Measurements from ENCODE around the gene FAM24B.
"Not testable (repeated sequence)": the region's sequence is repeated elsewhere in the genome, so short reads cannot be mapped to it uniquely, and the experiment has no call there.

Gene FAM24B, protein sequence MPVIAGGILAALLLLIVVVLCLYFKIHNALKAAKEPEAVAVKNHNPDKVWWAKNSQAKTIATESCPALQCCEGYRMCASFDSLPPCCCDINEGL

DNA sequence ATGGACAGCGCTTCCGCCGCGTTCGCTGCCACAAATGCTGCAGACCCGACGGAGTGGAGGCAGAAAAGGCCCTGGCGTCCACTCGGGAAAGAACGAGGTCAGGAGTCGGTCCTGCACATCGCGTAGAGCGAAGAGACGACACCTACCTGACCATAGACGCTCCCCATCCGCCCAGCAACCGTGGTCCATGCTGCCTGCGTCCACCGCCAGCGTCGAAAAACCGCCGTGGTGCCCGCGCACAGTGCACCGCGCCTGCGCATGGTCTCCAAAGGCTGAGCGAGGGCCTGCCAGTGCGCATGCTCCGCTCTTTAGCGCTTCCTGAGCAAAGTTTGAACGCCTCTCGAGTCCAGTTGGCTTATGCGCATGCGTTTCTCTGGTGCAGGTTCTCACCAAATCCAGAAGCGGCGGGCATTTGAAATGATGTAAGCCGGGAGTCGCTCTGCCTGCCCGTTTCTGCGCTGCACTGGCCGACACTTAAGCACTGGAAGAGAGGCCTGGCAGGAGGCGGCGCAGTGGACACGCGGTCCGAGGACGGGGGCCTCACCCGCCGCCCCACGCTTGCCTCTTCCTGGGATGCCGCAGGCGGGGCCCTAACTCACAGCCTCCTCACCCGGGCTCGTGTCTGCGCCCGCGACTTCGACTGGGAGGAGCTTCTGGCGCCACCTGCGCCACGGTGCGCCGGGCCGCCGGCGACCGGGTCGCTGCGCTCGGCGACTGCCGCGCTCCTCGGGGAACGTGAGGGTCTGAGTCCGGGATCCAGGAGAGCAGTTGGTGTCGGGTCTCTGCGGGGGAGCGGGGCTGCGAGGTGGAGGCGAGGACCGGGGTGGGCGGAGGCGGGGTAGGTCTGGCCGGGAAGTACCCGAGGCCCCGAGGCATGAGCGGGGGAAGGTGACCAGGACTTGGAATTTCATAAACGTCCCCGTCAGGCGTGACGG lies at the start of gene FAM24B:
FAM24B (minus strand) TSS at position 243 of the 935 bp plus-strand sequence. CDS start 29,066 bp downstream, outside the sequence.
- peak; percentile 97 for DNase-seq (ENCODE audit: low spot score)

DNA sequence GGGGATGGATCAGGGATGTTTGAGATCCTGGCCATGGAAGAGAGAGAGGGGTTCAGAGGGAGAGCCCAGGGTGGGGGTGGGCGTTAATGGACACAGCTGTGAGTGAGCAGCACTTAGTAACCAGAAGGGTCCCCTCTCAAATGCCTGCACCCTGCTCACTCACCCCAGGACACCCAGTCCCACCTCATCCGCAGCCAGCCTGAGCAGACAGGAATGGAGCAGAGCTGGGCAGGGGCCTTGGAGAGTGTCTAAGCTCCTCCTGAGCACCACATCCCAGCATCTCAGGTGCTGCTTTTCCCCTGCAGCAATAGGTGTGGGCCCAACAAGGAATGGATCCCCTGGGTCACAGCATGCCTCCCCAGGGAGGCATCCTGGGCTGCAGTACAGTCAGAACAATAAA lies 36.3 kb upstream of the FAM24B start:
- no peak for DNase-seq (ENCODE audit: low spot score)

DNA sequence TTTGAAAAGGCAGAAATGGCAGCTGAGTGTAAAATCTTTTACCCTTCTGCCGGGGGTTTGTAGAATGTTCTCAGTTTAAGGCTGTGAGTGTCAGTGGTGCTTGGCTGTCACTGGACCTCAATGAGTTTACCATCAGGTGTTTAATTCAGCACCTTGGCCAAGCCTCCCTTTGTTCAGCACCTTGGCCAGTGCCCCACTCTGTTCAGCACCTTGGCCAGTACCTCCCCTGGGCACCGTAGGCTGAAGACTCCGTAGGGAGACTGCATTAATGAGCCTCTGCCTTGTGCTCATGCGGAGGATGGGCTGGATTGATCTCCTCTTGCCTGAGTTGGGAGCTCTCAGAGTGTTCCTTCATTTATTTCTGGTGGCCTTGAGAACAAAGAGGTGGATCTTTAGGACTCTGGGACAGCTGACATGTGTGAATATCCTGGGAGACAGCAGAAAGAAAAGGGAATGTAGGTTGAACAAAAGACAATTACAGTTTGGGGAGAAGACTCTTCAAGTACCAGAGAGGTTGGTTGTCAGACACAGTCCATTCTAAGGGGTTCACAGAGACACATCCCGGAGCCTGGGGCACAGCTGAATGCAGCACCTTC lies 32.6 kb upstream of the FAM24B start:
- DNase-seq (ENCODE audit: low spot score): peak; percentile 8

DNA sequence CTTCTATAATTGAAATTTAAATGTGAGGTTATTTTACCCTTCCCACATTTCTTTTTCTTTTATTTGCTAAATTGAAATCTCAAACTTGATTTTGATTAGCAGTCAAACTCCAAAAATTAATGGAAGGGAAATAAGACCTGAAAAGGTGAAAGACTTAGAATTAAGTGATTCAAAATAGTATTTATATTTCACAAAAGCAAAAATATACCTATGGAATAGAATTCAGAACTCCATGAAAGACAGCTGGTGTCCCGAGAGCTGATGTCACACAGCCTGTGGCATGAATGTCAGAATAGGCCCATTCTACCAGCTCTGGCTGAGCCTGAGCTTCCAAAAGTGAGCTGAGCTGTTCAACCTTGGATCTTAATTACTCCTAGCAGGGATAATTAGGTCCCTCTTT lies 30.9 kb upstream of the FAM24B start, which contains the start of gene FAM24A:
FAM24A (plus strand) TSS at position 301 of the 400 bp plus-strand sequence. CDS start 1,025 bp downstream, outside the sequence.
- DNase-seq (ENCODE audit: low spot score): no peak

DNA sequence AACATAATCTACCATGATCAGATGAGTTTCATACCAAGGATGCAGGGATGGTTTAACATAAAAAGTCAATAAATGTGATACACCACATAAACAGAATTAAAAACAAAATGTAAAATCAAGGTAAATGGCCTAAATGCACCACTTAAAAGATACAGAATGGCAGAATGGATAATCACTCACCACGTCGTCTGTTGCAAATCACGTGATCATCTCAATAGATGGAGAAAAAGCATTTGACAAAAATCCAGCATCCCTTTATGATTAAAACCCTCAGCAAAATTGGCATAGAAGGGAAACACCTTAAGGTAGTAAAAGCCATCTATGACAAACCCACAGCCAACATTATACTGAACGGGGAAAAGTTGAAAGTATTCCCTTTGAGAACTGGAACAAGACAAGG lies 24.5 kb upstream of the FAM24B start:
- not testable (repeated sequence) for DNase-seq (ENCODE audit: low spot score)

DNA sequence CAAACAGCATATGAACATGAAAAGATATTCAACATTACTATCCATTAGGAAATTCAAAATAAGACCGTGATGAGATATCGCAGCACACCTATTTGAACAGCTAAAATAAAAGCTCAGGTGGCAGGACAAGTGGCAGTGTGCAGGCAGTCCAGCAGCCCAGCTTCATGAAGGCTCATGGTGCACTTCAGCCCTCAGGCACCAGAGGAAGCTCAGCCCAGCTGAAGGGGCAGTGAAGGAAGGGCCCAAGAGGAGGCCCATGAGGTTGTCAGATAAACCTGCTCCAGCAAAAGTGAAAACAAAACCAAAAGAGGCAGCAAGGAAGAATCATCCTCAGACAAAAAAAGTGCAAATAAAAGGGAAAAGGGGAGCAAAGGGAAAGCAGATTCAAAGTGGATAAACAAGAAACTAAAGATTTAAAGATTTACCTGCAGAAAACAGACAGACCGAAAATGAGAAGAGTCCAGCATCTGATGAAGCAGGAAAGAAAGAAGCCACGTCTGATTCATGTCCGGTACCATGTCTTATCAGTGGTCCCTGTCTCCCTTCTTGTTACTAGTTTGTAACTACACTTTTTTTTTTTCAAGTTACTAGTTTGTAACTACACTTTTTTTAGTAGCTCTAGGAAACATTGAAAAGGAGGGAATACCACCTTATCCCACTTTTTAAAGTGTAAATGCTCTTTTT lies 15.0 kb upstream of the FAM24B start:
- DNase-seq (ENCODE audit: low spot score): no peak

DNA sequence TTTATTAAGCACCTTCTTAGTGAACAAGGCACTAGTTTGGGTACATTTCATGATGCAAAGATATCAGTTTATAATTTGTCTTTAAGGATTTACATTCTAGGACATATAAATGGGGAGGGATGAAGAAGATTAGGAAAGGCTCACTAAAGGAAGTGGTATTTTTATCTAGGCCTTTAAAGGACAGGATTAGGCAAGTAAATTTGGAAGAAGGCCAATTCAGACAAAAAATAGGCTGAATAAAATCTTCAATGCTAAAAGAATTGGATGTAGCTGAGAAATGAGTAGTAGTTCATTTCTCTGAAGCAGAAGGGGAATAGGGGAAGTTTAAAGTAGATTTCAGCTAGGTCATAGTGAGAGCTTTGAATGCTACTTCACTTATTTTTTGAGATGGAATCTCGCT lies 4.8 kb upstream of the FAM24B start:
- DNase-seq (ENCODE audit: low spot score): no peak

DNA sequence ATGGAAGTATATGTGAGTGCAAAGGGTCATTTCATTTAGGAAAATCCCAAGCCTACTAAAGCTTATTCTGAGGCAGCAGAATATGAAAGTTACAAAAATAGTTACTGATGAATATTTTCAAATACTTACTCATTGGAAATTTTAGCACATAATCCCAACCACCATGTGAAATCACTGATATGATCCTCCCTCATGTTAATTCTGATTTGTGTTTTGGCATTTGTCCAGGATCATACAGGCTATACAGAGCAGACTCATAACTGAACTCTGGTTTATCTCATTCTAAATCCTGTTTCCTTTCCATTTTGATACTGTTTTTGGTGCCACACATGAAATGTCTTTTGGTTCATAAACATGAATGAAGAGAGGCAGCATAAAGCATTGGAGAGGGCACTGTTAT lies 3.4 kb upstream of the FAM24B start:
- DNase-seq (ENCODE audit: low spot score): no peak

DNA sequence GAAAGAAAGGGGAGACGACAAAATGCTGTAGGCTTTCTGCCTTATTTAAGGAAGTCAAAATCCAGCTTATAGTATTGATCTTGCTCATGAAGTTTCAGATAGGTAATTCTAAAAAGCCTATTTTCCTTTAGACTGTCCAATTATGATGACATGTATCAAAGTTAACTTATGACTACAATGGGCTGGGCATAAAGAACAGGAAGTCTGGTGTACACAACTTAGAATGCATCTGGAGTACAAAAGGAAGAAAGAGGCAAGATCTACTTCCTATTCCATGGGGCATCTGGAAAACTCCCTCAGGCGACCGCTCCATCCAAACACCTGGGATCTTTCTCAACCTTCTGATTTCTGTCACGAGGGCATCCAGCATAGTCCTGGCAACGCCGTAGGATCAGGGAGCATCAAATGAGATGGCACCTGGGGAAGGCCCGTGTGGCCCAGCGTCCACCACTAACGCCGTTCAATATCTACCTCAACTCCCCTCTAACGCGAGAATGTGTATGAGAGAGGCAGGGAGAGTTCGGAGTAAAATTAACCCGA lies 512 bp downstream of the FAM24B start:
- DNase-seq (ENCODE audit: low spot score): no peak

DNA sequence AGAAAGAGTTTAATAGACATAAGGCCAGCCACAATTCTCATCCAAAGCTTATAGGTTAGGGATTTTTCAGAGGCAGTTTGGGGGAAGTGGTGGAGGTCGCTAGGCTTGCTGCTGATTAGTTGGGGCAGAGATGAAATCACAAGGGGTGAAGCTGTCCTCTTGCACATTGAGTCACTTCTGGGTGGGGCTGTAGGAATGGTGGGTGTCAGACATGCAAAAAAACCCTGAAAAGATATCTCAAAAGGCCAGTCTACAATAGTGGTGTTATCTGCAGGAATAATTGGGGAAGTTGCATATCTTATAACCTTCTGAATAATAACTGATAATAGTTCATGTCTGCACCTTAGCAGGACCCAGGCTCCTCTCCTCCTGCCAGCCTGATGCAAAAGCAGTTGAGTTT lies 2.1 kb downstream of the FAM24B start:
- no peak for DNase-seq (ENCODE audit: low spot score)

DNA sequence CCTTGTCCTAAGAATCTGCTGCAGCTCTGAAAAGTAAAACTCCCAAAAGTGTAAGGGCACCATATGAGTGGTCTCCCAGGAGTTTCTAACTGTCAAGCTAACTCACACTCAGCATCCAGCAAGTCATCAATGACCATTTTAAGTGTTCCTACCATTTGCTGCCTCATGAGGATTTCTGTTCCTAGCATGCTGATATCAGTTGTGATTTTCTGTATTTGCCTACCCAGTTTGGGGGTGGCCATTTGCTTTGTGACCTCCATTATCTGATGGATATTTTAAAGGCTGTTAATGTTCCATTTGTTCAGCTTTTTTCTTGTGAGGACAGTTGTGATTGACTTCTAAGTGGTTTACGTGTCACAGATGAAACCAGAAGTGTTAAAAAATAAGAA lies 2.9 kb downstream of the FAM24B start:
- no peak for DNase-seq (ENCODE audit: low spot score)

DNA sequence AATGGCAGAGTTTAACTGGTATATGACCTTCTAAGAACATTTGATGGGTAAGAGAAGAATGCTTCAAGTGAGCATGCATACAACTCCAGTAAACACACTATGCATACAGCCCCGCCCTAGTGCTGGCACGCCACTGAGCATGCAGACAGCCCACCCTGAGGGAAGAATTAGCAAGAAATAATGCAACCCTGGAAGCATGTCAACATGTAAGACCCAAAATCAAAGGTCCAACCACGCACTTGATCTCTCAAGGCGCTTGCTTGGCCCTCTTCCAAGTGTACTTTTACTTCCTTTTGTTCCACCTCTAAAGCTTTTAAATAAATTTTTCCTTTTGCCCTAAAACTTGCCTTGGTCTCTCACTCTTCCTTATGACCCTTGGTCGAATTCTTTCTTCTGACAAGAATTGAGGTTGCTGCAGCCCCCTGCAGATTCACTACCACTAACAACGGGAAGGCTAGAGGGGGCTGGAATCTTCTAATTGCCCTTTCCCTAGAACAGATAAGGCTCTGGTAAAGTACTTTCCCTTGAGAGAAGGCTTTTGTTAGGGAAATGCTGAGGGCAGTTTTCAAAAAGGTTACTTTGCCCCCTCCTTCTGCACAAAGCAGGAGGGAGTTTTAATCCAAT lies 3.4 kb downstream of the FAM24B start:
- DNase-seq (ENCODE audit: low spot score): no peak

DNA sequence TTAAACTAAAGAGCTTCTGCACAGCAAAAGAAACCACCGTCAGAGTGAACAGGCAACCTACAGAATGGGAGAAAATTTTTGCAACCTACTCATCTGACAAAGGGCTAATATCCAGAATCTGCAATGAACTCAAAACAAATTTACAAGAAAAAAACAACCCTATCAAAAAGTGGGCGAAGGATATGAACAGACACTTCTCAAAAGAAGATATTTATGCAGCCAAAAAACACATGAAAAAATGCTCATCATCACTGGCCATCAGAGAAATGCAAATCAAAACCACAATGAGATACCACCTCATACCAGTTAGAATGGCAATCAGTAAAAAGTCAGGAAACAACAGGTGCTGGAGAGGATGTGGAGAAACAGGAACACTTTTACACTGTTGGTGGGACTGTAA lies 7.4 kb downstream of the FAM24B start:
- not testable (repeated sequence) for DNase-seq (ENCODE audit: low spot score)

DNA sequence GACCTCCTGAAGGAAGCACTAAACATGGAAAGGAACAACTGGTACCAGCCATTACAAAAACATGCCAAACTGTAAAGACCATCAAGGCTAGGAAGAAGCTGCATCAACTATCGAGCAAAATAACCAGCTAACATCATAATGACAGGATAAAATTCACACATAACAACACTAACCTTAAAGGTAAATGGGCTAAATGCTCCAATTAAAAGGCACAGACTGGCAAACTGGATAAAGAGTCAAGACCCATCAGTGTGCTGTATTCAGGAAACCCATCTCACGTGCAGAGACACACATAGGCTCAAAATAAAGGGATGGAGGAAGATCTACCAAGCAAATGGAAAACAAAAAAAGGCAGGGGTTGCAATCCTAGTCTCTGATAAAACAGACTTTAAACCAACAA lies 10.6 kb downstream of the FAM24B start:
- DNase-seq (ENCODE audit: low spot score): not testable (repeated sequence)

DNA sequence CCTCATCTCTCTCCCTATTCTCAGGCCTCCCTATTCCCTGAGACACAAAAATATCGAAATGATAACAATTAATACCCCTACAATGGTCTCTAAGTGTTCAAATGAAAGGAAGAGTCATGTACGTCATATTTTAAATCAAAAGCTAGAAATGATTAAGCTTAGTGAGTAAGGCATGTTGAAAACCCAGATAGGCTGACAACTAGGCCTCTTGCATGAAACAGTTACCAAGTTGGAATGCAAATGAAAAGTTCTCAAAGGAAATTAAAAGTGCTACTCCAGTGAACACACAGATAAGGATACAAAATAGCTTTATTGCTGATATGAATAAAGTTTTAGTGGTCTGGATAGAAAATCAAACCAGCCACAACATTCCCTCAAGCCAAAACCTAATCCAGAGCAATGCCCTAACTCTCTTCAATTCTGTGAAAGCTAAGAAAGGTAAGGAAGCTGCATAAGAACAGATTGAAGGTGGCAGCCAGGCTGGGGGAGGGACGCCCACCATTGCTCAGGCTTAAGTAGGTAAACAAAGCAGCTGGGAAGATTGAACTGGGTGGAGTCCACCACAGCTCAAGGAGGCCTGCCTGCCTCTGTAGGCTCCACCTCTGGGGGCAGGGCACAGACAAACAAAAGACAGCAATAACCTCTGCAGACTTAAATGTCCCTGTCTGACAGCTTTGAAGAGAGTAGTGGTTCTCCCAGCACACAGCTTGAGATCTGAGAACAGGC lies 12.5 kb downstream of the FAM24B start:
- DNase-seq (ENCODE audit: low spot score): not testable (repeated sequence)

DNA sequence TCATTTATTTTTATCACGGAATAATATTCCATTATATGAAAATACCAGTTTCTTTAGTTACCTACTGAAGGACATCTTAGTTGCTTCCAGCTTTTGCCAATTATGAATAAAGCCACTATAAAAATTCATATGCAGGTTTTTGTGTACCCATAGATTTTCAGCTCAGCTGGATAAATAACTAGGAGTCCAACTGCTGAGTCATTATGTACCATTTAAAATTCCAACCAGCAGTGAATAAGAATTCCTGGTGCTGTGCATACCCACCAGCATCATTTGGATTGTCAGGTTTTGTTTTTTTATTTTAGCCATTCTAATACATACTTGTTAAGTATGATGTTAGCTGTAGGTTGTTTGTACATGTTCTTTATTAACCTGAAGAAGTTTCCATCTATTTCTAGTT lies 14.5 kb downstream of the FAM24B start:
- no peak for DNase-seq (ENCODE audit: low spot score)

DNA sequence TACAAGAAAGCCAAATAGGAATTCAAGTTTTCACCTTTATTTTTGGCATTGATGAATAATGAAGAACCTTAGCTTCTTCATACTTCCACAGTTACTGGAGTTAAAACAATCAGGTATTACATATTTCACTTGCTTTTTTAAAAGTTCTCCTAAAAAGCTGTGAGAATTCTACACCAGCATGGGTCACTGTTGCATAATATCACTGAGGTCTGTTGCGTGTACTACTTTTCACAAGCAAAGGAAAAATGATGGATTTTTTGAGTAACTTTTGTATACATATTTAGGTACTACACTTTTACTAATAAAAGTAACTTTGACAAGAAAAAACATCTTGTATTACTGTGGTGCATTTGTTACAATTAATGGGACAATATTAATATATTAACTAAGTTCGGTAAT lies 15.2 kb downstream of the FAM24B start:
- no peak for DNase-seq (ENCODE audit: low spot score)

DNA sequence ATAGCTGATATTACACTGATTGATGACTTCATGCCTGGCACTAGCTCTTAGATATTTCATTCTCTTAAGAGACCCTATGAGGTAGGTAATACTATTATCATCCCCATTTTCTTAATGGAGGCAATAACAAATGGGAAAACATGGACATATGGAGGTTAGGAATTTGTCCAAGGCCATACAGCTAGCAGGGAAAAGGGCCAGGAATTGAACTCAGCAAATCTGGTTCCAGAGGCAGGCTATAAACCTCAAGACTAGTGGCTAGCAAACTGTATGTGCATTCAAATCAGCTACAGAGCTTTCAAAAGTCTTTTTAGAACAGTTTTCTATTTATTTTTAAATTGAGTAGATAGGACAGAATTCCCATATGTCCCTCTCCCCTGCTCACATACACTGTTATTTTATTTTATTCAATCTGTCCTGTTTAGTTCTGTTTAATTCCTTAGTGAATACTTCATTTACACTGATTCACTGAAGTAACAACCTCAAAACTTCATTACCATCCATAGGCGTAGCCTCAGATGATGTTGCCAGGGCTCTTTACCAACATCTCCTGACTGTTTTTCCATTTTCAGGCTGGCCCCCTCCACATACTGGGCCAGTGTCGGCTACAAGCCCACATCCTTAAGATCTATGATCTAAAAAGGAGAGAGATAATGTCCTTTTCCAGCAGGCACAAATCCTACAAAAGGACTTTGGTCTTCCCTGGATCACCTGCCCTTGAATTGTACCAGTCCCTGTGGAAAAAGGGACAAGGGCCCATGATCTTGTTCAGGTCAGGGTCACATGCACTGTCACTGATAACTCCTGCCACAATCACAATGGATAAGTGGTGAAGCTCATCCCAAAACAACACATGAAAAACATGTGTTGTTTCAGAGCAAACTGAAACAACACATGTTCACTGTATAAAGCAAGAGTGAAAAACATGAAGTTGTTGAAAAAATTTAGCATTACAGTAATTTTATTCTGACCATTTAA lies 15.9 kb downstream of the FAM24B start:
- no peak for DNase-seq (ENCODE audit: low spot score)

DNA sequence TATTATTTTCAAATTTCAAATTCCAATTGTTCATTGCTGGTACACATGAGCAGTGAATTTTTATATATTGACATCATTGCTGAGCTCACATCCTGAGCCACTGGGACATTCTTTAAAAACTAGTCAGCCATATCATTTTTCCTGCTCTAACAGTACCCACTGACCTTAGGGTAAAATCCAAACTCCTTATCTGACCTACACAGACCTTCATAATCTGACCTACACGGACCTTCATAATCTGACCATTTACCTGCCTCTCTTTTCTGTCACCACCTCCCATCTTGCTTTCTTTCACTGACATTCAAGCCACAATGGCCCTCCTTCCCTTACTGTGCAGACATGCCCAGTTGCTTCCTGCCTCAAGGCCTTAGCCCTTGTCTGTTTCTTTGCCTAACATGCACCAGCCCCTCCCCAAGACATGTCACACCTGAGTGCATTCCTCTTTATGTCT lies 17.6 kb downstream of the FAM24B start:
- no peak for DNase-seq (ENCODE audit: low spot score)

DNA sequence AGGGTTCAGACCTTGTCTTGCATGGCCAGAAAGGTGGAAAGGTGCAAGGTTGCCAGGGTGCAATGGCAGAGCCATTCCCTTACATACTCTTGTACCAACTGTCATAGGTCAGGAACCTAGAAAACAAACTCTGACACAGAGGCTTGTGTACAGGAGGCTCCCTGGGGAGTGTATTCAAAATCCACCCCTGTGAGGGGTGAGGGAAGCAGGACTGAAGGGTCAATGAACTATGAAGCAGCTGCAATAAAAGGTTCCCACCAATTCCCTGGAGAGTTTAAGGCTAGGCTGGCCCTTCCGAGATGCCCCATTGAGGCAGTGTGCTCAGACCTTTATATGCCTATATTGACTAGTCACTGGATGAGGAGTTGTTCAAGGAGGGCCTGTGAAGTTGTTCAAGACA lies 19.9 kb downstream of the FAM24B start:
- DNase-seq (ENCODE audit: low spot score): no peak
